HG02610 (cell line): ENCODE measurements around the gene DBH.

Experiments used
- ATAC-seq: cut with Tn5 transposase; IDR thresholded peaks from one replicate; pipeline ENCODE4 v1.9.1; 2021; ENCODE audit warnings: mild to moderate bottlenecking, moderate library complexity; ENCODE audit not compliant: unreplicated experiment

Gene DBH

DNA sequence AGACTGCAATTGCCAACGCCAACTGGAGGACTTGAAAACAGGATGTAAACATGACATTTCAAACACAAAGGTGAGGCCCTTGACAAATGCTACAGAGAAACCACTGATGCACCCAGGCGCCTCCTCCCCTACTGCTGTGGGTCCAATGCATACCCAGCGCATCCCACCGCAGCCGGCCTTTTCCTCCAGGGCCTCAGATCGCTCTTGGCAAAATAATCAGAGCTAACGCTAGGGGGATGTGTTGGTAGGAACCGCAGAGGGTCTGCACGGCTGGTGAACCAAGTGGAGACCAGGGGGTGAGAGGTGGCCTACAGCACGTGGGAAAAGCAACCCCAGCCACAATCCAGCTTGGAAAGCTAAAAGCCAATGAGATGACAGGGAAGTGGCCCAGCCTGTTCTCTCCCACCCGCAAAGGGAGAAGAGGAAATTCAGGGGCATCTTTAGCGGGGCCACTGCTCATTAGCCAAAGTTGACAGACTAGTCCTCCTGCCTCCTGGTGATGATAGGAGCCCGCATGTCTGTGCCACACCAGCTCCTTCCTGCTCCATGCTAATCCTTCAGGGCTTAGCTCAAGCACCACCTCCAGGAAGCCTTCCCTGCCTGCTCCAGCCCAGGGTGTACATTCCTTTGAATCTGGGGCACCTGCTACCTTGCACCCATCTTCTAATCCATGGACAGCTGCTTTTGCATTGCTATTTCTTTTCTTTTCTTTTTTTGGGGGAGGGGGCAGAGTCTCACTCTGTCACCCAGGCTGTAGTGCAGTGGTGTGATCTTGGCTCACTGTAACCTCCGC lies 32.8 kb upstream of the DBH start:
- no peak for ATAC-seq

DNA sequence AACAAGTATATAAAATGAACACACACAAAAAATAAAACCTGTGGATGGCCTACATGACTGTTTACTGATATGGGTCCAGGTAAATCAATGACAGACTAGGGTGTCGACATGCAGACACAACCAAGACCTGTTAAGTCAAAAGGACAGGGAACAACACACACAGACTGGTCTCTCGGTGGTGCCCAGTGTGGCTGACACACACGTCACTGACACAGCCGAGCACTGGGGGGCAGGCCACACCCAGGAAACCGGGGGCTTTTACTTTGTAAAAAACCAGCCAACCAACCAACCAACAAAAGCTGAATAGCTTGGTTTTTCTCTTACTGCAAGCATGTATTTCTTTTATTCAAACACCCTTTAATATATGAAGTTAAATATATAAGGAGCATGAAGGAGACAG lies 31.9 kb upstream of the DBH start:
- ATAC-seq, result no peak

DNA sequence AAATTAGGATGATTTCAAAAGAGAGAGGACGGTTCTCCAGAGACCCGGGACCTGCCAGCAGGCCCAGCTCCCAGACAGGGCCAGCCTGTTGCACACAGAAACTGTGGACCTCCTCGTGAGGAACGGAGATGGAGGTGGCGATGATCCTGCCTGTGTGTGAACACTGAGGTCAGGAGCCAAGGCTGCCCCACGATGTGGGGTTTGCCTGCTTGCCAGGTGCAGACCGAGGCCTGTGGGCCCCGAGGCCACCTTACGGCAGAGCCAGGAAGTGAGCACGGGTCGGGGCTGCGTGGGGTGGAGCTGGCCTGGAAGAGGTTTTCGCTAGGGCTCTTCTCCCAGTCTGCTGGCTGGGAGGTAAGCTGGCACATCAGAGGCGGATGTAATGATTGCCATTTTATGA lies 31.3 kb upstream of the DBH start:
- ATAC-seq, result no peak

DNA sequence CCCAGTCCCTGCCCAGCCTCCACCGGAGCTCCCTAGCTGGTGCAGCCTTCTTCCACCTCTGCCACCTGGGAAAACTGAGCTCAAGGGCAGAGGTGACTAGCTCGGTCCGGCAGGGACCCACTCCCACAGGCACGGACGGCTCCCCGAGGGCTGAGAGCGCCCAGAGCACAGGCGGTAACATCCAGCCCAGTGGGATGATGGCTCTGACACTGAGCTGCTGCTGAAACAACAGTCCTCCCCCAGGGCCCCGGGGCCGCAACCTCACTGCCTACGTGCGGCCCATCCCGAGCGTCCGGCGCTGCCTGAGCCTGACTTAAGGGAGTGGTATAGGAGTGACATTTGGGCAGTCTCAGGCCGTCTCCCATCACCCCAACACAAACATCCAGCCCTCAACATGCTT lies 30.7 kb upstream of the DBH start:
- no peak for ATAC-seq

DNA sequence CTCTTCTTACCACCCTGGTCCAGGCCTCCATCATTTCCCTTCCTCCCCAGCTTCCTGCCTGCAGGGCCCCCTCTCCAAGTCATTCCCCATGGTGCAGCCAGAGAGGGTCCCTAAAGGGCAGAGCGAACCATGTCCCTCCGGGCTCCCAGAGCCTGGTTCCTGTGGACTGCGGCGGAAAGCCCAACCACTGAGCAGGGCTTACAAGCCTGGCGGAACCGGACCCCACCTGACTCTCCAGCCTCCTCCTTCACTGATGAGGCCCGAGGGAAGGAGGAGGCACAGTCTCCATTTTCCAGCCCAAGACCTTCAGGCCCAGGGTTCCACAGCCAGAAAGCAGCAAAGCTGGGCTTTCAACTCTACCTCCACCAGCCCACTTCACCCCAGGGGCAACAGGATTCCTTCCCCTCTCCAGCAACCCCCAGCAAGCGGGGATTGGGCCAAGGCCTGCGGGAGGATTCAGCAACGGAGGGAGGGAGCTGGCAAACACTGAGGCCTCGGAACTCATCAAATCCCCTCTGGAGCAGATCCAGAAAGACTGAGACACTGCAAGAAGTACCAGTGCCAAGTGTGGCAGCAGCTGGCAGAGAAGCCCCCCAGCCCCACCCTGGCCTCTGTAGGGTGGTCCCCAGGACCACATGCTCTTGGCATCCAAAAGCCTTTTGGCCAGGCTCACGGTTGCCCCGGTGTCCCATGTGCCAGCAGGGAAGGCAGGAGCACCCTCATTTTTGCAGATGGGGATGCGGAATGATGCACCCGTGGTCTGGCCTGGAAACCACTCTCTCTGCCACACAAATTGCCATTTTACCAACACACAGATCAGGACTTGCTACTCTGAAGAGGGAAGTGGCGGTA lies 30.1 kb upstream of the DBH start:
- no peak for ATAC-seq

DNA sequence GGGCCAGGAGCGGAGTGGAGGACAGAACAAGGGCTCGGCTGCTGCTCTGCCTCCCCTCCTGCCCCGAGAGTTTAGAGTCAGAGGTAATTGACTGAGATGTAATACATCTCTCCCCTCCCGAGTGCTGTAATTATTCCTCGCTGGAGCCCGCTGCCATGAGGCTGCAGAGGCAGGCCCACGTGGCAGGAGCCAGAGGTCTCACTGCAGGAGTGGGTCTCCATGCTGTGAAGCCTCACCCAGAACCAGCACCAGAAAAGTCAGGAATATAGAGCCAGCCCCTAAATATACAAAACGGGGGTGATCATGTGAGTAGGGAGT lies 29.5 kb upstream of the DBH start:
- ATAC-seq, result no peak

DNA sequence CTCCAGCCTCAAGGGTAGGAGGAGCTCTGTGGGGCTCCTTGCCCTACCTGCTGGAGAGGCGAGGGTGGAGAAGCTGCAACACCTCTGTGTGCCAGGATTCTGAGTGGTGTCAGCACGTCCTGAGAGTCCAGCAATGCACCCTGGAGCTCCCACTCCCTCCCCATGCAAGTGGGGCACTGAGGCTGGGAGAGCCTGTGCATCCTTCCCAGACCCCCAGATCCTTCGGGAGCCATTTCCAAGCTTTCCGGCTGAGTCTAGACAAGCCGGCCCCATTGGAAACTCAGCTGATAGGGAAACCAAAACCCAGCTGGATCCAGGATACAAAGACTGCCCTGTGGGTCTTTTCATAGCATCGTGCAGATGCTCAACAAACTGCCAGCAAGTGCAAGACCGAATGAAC lies 28.8 kb upstream of the DBH start:
- ATAC-seq, result no peak

DNA sequence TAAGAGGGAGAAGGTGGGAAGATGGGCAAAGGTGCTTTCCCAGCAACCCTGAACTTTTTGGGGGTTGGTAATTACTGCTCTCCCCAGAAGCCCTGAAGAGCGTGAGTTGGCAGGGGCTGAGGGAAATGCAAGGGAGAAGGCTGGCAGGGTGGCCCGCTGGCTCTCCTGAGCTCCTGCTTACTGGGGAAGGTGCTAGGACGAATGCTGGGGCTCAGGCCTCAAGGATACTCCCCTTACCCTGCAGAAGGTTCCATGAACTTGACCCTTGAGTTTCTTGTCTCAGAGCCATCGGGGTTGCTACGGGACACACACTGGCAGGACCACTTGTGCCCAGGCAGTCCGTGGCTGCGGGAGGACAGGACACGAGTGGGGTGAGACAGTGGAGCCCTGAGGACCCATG lies 28.2 kb upstream of the DBH start:
- ATAC-seq, result no peak

DNA sequence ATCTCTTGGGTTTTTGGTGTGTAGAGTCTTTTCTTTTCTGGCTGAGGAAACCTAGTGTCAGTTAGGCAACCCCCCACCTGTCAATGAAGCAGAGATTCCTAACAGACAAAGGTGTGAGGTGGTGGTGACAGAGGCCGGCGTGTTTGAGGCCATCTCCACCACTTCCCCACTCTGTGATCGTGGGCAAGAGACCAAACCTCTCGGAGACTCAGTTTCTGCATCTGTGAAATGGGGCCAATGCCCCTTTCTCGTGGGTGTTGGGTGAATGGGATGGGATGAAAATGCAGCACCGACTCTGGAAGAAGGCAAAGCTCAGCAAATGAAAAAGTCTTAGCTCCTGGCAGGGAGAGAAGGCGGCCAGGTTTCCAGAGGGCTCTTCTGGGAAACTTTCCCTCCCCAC lies 27.8 kb upstream of the DBH start:
- ATAC-seq, result no peak

DNA sequence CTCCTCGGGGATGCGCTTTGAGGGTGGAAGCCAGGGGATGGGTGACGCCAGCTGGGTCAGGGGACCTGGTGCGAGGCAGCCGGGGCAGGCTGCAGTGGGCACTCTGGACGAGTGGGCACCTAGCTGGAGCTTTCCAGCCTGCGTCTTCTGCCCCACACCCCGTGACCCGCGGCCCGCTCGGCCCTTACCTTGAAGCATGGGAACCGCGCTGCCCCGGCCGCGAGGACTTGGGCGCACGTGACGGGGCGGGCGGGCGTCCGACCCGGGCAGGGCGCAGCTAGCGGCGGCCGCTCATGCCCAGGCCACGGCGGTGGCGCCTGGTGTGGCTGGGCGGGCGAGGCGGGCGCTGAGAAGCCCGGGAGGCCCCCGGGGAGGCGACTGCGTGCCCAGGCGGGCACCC lies 27.3 kb upstream of the DBH start:
- ATAC-seq, result no peak

DNA sequence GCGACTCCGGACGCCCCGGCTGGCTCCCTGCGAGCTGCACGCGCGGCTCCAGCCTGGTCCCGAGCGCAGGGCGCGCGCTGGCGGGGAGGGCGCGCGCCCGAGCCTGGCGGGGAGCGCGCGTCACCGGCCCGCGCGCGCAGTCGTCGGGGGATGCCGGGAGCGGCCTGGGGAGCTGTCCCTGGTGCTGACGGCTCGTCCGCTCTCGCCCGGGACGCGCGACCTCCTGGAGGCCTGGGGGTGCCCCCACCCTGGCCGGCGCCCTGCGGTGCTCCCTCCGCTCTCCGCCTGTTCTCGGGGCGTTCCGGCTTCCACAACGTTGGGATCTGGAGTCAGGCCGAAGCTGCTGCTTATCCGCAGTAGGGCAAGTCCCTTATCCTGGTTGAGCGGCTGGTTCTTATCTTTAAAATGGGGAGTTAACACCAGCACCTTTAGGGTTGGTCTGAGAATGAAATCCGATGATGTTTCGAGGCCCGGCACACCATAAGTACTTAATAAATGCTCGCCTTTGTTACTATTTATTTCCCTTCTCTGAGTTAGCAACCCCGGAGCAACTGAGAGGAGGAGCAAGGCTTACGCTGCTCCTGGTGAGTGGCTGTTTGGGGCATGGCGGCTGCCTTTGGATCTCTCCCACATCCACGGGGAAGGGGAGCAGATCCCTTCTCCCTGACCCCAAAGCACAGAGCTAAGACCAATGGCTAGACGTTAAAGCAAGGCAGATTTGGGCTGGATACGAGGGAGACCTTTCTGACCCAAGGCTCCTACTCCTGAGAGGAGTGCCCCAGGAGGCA lies 26.7 kb upstream of the DBH start, which contains the start of gene FAM163B:
TSS of gene FAM163B (minus strand) at position 79 of the 788 bp plus-strand sequence. CDS start 29,166 bp downstream, outside the sequence.
- ATAC-seq, result no peak

DNA sequence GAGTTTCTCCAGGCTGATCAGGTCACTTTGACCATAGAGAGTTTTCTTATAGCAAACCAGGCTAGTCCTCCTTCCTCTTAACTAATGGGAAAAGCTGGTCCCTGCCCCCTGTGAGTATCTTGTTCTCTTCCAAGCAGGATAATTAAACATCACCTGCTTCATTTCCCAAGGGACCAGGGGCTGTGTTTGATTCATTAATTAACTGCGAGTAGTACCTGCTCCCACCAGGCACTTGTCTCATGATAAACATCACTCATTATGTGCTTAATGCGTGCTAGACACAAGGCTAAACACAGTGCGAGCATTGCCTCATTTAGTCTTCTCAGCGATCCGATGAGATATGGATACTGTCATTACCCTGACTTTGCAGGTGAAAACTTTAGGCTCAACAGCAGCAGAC lies 25.3 kb upstream of the DBH start:
- ATAC-seq, result no peak

DNA sequence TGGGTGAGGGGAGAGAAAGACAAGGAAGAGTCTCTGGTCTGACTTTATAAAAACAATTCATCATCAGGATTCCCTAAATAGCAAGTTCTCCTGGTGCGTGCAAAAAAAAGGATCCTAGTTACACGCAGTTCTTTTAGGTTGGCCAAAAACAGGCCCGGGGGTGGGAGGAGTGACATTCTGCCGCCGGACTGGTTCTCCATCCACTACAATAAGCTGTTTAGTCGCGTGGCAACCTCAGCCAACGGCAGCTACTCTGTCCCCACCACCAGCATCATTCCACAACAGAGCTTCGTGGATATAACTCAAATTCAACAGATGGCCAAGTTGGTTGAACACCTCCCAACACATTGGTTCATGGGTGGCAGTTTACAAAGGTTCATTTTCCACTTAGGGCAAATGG lies 24.1 kb upstream of the DBH start:
- no peak for ATAC-seq

DNA sequence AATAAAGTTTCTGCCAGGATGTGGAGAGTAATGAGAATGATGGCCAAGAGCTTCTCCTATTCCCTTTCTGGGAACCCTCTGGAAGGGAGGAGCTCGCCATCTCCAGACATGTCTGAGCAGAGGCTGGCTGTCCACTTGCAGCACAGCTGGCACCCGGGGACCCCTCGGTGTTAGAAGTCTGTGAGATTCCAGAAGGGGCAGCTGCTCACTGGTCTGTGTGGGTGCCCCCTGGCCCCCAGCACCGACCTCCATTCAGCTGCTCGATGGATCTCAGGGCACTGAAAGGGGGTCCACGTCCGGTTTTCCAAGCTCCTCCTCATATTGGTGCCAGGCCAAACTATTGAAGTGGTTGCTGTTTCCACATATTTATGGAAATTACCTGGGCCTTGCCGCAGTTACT lies 23.3 kb upstream of the DBH start:
- no peak for ATAC-seq

DNA sequence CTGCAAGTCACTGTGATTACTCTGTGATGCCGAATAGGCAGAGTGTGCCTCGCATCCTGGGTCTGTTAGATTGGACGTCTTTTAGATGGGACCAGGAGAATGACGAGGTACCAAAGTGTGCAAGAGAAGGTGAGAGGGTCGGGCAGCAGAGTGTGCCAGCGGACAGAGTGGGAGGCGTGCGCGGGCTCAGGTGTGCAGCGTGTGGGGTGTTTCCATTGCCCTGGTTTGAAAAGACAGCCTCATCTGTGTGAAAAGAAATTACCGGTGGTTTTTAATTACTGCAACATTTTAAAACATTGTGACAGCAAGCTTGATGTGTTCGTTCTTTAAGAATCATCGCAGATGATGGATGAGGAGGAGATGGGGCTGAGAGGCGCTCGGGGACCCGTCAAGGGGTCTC lies 22.7 kb upstream of the DBH start:
- ATAC-seq, result no peak

DNA sequence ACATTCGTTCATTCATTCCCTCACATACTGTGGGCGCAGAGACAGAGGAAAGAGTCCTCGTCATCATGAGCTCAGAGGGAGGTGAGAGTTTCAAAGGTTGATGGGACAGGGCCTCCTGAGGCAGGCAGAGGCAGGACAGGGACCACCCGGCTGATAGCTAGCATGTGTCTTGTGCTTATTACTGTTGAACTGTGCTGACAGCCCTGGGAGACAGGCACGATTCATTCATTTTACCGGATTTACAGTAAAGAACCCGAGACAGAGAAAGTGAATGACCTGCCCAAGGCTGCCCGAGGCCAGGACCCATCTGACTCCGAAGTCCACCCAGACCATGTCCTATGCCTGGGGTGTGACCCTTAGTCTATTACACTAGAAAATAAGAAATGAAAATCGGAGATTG lies 22.1 kb upstream of the DBH start:
- ATAC-seq, result no peak

DNA sequence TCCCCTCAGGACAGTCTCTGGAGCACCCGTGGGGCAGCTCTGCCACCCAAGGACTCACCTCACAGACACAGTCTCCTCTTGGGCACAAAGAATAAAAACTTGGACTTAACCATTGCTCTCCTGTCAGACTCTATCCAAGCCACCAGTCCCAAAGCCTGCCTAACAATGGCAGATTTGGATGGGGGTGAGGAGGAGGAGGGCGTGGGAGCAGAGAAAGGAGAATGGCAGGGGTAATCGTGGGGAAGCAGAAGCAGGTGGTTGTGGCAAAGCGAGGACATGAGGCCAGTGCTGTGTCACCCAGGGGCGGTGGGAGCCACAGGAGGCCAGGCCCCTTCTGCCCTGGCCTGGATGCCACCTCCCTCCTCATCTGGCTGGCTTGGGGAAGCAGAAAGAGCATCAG lies 21.5 kb upstream of the DBH start:
- no peak for ATAC-seq

DNA sequence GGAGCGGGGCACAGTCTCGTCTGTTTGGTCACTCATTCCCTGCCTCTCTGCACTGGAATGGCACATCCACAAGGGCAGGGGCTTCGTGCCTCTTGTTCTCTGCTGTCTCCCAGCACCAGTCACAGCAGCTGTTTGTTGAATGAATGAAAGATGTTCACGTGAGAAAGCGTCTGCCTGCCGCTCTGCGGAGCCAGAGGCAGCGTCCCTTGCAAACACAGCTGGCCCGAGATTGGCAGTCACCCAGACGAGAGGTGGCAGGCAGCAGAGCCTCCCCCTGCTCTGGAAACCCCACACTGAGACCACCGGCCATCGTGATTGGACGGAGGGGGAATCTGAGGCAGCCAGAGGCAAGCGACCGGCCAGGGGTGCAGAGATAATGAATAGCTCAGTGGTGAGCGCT lies 21.0 kb upstream of the DBH start:
- no peak for ATAC-seq

DNA sequence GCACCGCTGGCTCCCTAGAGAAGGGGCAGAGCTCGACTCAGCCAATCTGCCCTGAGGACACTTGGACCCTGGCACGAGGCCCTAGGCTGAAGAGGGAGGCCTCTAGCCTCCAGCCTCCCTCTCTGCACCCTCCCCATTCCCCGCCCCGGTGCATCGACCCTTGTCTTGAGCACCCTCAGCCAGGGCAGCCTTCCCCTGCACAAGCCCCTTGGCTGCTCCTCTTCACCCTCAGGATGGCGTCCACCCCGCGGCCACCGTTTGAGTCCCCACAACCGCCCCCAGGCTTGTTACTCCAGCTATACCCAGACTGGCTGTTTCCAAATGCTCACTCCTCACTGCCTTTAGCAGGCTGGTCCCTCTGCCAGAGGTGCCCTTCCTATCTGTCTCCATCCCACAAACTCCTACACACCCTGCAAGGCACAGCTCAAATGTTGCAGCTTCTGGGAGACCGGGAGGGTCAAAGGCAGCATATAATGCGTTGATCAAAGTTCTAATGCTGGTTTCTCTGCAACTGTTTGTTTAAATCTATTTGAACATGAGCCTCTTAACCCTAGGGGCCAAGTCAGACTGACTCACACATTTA lies 20.5 kb upstream of the DBH start:
- ATAC-seq, result no peak

DNA sequence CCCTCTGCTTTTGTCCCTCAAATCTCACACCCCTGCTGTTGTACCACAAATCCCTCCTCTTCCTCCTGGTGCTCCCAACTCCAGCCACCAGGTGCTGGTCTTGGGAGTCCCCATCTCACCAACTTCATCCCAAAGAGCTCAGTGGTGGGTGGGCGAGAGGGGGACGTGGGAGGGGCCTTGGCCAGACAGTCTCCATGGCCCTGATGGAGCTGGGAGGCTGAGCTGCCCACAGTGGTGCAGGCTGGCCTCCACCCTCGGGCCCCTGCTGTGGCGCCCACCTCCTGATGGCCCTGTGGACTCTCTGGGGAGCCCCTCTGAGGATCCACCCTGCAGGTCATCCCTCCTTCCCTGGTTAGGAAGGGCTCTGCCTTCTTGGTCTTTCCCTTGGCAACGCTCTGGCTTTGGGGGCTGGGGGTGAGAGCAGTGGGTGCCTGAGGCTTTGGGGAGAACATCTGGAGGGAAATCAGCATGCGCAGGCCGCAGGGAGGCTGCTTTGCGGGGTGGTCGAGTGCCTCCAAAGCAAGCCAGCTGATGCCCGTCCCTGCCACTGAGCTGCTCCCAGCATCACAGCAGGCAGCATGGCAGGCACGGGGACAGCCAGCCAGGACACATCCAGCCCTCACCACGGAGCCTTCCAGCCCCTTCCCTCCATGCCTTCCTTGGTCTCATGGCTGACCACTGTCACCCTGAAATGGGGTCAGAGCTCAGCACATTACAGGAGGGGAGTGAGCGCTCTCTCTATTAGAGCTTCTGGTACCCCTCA lies 19.3 kb upstream of the DBH start:
- ATAC-seq, result no peak

DNA sequence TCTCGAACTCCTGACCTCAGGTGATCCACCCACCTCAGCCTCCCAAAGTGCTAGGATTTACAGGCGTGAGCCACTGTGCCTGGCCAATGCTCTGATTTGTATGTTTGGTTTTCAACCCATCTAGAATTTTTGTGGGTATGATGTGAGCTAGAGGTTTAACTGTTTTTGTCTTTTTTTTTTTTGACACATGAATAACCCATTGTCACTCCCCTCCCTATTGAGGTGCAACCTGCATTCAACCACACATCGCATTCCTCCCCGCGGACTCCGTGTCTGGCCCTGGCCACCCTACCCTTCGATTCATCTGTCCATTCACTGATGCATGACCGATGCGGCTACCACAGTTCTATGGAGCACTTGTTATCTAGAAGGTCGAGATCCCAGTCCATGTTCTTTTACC lies 17.4 kb upstream of the DBH start:
- ATAC-seq, result no peak
